Measurements from ENCODE around the gene WDFY1.

- TF ChIP-seq CTCF (IDR thresholded peaks at IDR 0.05; ENCODE audit: low read depth, low read length, poor library complexity, severe bottlenecking) (peak; percentile 14), EZH2phosphoT487 (IDR thresholded peaks at IDR 0.05; ENCODE audit: borderline replicate concordance, low read length) (no peak)
These were observed 4.2 kb upstream of the WDFY1 start for GRCh38 chr2:223949241-223949840.
